HepG2 (cell line): ENCODE results near the gene VAMP5. TPM values are rescaled to one million over a fixed set of nuclear protein-coding genes. Genes with fewer than 3 reads are reported as not detected.

Source experiments
- RBAK ChIP-seq: sonication (generic); formaldehyde crosslinking; IDR thresholded peaks from 2 replicates; pipeline ENCODE4 v1.5.1; 2020; ENCODE audit warnings: mild to moderate bottlenecking, missing genetic modification reagents
- RXRB ChIP-seq: IDR thresholded peaks from 2 replicates; pipeline ENCODE4 v1.6.1; 2016; ENCODE audit warnings: borderline replicate concordance, missing genetic modification reagents, missing compliant biosample characterization
- USF2 ChIP-seq, 2 experiments: sonication (generic) in 1 of 2; formaldehyde crosslinking in 1 of 2; IDR thresholded peaks; 2 replicates each; pipeline versions ENCODE4 v1.5.1 to v1.6.1; 2011 to 2020; ENCODE audit warnings: borderline replicate concordance in 1 of 2, low read depth in 1 of 2, low read length in 1 of 2, mild to moderate bottlenecking in 1 of 2, missing genetic modification reagents in 1 of 2, moderate library complexity in 1 of 2
- XBP1 ChIP-seq: sonication (generic); formaldehyde crosslinking; IDR thresholded peaks from 2 replicates; pipeline ENCODE4 v1.5.0; 2020; ENCODE audit warnings: missing genetic modification reagents
- ZFP36L2 ChIP-seq: sonication (generic); formaldehyde crosslinking; IDR thresholded peaks from 2 replicates; pipeline ENCODE4 v1.4.0; 2020; ENCODE audit warnings: missing genetic modification reagents
- ZKSCAN1 ChIP-seq: fragments of 150-350 bp; IDR thresholded peaks from 2 replicates; pipeline ENCODE4 v1.6.1; 2014; ENCODE audit warnings: low read length
- ZNF225 ChIP-seq: sonication (generic); formaldehyde crosslinking; IDR thresholded peaks from 2 replicates; pipeline ENCODE4 v1.4.0; 2020; ENCODE audit warnings: mild to moderate bottlenecking, missing genetic modification reagents
- ZNF431 ChIP-seq: sonication (generic); formaldehyde crosslinking; IDR thresholded peaks from 2 replicates; pipeline ENCODE4 v1.9.0; 2022; ENCODE audit warnings: missing genetic modification reagents, low read depth, mild to moderate bottlenecking, borderline replicate concordance
- ZNF598 ChIP-seq: sonication (generic); formaldehyde crosslinking; IDR thresholded peaks from 2 replicates; pipeline ENCODE4 v1.5.1; 2020; ENCODE audit warnings: mild to moderate bottlenecking, missing genetic modification reagents, borderline replicate concordance
- polyA plus RNA-seq, 8 experiments: library from polyadenylated mRNA; depleted of rRNA in 3 of 8; stranded (reverse) in 7 of 8; unstranded in 1 of 8; fragments of >200 nt; fragmentation: Illumina TruSeq in 4 of 8; extraction: Trizol in 4 of 8; gene quantifications; 2 replicates each; pipeline versions ENCODE4 v1.2.1 to v1.2.3, GENCODE V29; 2011 to 2016; ENCODE audit warnings: low read depth in 4 of 8, missing spikeins in 1 of 8, mixed read lengths in 1 of 8; ENCODE audit not compliant: insufficient read depth in 1 of 8
- total RNA-seq, 5 experiments: library from RNA; depleted of rRNA; stranded (reverse); fragments of >200 nt; fragmentation: Illumina TruSeq; extraction: Trizol; gene quantifications; 2 replicates each; pipeline ENCODE4 v1.2.3, GENCODE V29; 2016; ENCODE audit warnings: low read depth in 1 of 5
- TF ChIP-seq, protein P1 (sequence below): IDR thresholded peaks from 2 replicates; pipeline ENCODE4 v1.6.1; 2016; ENCODE audit warnings: low read depth, missing genetic modification reagents, missing compliant biosample characterization
- TF ChIP-seq, protein P2 (sequence below): sonication (generic); formaldehyde crosslinking; IDR thresholded peaks from 2 replicates; pipeline ENCODE4 v1.4.0; 2020; ENCODE audit warnings: mild to moderate bottlenecking, missing genetic modification reagents
- TF ChIP-seq, protein P3 (sequence below): IDR thresholded peaks from 2 replicates; pipeline ENCODE4 v1.4.0; 2020; ENCODE audit warnings: mild to moderate bottlenecking, missing genetic modification reagents
- TF ChIP-seq, protein P4 (sequence below): IDR thresholded peaks from 2 replicates; pipeline ENCODE4 v1.6.1; 2016; ENCODE audit warnings: low read depth, borderline replicate concordance

The VAMP5 gene
- total and polyA plus RNA-seq, 2 of the 13 experiments (the other 11 are each of a cell fraction or from before 2014, with no cell fraction given), result 7.2 to 56.7 TPM

- TF ChIP-seq ZFP36L2 (no peak; the same call in 1 of the 2 replicates), ZKSCAN1 (no peak), USF2 (IDR thresholded peaks at IDR 0.05; ENCODE audit: low read depth, low read length) (peak; percentile 86), USF2 (CRISPR knock-in tag; IDR thresholded peaks at IDR 0.05; ENCODE audit: borderline replicate concordance) (peak; percentile 95; the same call in 1 of the 2 replicates), RBAK (peak; percentile 23; the same call in 1 of the 2 replicates), ZNF598 (CRISPR knock-in tag) (peak; percentile 93), RXRB (CRISPR knock-in tag) (peak; percentile 61; the same call in 1 of the 2 replicates), ZNF431 (CRISPR knock-in tag) (peak; percentile 87), XBP1 (CRISPR knock-in tag) (no peak), ZNF225 (peak; percentile 87; the same call in 1 of the 2 replicates)
- TF ChIP-seq, protein P1, sequence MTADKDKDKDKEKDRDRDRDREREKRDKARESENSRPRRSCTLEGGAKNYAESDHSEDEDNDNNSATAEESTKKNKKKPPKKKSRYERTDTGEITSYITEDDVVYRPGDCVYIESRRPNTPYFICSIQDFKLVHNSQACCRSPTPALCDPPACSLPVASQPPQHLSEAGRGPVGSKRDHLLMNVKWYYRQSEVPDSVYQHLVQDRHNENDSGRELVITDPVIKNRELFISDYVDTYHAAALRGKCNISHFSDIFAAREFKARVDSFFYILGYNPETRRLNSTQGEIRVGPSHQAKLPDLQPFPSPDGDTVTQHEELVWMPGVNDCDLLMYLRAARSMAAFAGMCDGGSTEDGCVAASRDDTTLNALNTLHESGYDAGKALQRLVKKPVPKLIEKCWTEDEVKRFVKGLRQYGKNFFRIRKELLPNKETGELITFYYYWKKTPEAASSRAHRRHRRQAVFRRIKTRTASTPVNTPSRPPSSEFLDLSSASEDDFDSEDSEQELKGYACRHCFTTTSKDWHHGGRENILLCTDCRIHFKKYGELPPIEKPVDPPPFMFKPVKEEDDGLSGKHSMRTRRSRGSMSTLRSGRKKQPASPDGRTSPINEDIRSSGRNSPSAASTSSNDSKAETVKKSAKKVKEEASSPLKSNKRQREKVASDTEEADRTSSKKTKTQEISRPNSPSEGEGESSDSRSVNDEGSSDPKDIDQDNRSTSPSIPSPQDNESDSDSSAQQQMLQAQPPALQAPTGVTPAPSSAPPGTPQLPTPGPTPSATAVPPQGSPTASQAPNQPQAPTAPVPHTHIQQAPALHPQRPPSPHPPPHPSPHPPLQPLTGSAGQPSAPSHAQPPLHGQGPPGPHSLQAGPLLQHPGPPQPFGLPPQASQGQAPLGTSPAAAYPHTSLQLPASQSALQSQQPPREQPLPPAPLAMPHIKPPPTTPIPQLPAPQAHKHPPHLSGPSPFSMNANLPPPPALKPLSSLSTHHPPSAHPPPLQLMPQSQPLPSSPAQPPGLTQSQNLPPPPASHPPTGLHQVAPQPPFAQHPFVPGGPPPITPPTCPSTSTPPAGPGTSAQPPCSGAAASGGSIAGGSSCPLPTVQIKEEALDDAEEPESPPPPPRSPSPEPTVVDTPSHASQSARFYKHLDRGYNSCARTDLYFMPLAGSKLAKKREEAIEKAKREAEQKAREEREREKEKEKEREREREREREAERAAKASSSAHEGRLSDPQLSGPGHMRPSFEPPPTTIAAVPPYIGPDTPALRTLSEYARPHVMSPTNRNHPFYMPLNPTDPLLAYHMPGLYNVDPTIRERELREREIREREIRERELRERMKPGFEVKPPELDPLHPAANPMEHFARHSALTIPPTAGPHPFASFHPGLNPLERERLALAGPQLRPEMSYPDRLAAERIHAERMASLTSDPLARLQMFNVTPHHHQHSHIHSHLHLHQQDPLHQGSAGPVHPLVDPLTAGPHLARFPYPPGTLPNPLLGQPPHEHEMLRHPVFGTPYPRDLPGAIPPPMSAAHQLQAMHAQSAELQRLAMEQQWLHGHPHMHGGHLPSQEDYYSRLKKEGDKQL (CRISPR knock-in tag), result no peak
- TF ChIP-seq, protein P2, sequence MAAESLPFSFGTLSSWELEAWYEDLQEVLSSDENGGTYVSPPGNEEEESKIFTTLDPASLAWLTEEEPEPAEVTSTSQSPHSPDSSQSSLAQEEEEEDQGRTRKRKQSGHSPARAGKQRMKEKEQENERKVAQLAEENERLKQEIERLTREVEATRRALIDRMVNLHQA (CRISPR knock-in tag), result no peak
- TF ChIP-seq, protein P3, sequence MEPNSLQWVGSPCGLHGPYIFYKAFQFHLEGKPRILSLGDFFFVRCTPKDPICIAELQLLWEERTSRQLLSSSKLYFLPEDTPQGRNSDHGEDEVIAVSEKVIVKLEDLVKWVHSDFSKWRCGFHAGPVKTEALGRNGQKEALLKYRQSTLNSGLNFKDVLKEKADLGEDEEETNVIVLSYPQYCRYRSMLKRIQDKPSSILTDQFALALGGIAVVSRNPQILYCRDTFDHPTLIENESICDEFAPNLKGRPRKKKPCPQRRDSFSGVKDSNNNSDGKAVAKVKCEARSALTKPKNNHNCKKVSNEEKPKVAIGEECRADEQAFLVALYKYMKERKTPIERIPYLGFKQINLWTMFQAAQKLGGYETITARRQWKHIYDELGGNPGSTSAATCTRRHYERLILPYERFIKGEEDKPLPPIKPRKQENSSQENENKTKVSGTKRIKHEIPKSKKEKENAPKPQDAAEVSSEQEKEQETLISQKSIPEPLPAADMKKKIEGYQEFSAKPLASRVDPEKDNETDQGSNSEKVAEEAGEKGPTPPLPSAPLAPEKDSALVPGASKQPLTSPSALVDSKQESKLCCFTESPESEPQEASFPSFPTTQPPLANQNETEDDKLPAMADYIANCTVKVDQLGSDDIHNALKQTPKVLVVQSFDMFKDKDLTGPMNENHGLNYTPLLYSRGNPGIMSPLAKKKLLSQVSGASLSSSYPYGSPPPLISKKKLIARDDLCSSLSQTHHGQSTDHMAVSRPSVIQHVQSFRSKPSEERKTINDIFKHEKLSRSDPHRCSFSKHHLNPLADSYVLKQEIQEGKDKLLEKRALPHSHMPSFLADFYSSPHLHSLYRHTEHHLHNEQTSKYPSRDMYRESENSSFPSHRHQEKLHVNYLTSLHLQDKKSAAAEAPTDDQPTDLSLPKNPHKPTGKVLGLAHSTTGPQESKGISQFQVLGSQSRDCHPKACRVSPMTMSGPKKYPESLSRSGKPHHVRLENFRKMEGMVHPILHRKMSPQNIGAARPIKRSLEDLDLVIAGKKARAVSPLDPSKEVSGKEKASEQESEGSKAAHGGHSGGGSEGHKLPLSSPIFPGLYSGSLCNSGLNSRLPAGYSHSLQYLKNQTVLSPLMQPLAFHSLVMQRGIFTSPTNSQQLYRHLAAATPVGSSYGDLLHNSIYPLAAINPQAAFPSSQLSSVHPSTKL (CRISPR knock-in tag), result peak; percentile 25; the same call in 1 of the 2 replicates
- TF ChIP-seq, protein P4, sequence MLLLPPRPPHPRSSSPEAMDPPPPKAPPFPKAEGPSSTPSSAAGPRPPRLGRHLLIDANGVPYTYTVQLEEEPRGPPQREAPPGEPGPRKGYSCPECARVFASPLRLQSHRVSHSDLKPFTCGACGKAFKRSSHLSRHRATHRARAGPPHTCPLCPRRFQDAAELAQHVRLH, result no peak
Observed at GRCh38 chr2:85595301-85596025, 11.2 kb downstream of the VAMP5 start, which contains the start of gene RNF181 (continued).
